Caki2 (cell line): ENCODE measurements around the gene CYTH4. TPM values are rescaled to one million over a fixed set of nuclear protein-coding genes. Genes with fewer than 3 reads are reported as not detected.
"Not testable (repeated sequence)": the region's sequence is repeated elsewhere in the genome, so short reads cannot be mapped to it uniquely, and the experiment has no call there.

Experiments
- DNase-seq: peaks from one replicate; pipeline ENCODE4 v3.0.0-alpha.2; 2015; ENCODE audit warnings: low read depth
- in situ Hi-C: cut with HindIII; loops from 2 replicates; pipeline ENCODE4 v1.10.0; 2016; ENCODE audit warnings: low sequenced_read_pairs, low pct_unique_long_range_greater_than_20kb, mixed read lengths
- total RNA-seq: library from RNA; depleted of rRNA; stranded (reverse); fragments of >200 nt; shearing (Covaris generic); gene quantifications from 2 replicates; pipeline ENCODE4 v1.2.3, GENCODE V29; 2014; ENCODE audit warnings: low replicate concordance; rRNA removed

CYTH4 gene
- 0.98 and 1.3 TPM in 2 replicates for total RNA-seq

- in situ Hi-C loops = no loop called here
These were observed at the start of gene CYTH4 for GRCh38 chr22:37282385-37282677. TSS of gene CYTH4 (plus strand) at chr22:37282508. CDS start at chr22:37282570, 62 bp downstream.

GRCh38 chr22:37233371-37233750 is 48.9 kb upstream of the CYTH4 start:
- DNase-seq, in situ Hi-C loops: not testable (repeated sequence)

More at GRCh38 chr22:37282385-37282677, at the start of gene CYTH4:
- DNase-seq = no peak

- DNase-seq = no peak
- in situ Hi-C loops = no loop called here
These were observed 48.3 kb upstream of the CYTH4 start for GRCh38 chr22:37233751-37234631.

- no peak for DNase-seq
- in situ Hi-C loops = no loop called here
These were observed 47.3 kb upstream of the CYTH4 start for GRCh38 chr22:37234736-37235711.

- in situ Hi-C loops = no loop called here
- no peak for DNase-seq
These were observed 46.3 kb upstream of the CYTH4 start for GRCh38 chr22:37235897-37236607.

GRCh38 chr22:37237371-37238268 is 44.7 kb upstream of the CYTH4 start:
- no peak for DNase-seq
- in situ Hi-C loops = no loop called here

GRCh38 chr22:37239336-37240239 is 42.7 kb upstream of the CYTH4 start:
- DNase-seq = no peak
- in situ Hi-C loops = no loop called here

- no peak for DNase-seq
- in situ Hi-C loops = no loop called here
These were observed 41.9 kb upstream of the CYTH4 start for GRCh38 chr22:37240240-37240940.

GRCh38 chr22:37240941-37241320 is 41.4 kb upstream of the CYTH4 start:
- no peak for DNase-seq
- in situ Hi-C loops = no loop called here

- DNase-seq = no peak
- in situ Hi-C loops = no loop called here
These were observed 40.8 kb upstream of the CYTH4 start for GRCh38 chr22:37241351-37242142.

GRCh38 chr22:37242395-37242918 is 39.9 kb upstream of the CYTH4 start:
- DNase-seq = peak; percentile 52
- in situ Hi-C loops = no loop called here

- no peak for DNase-seq
- in situ Hi-C loops = no loop called here
These were observed 38.8 kb upstream of the CYTH4 start for GRCh38 chr22:37243402-37244113.

- in situ Hi-C loops = no loop called here
- DNase-seq = peak; percentile 45
These were observed 38.0 kb upstream of the CYTH4 start, which contains the start of gene RAC2 for GRCh38 chr22:37244114-37244921. TSS of gene RAC2 (minus strand) at chr22:37244269. CDS start at chr22:37244148, 121 bp downstream.
